Measurements from ENCODE around the gene KCTD13. TPM values are rescaled to one million over a fixed set of nuclear protein-coding genes. Genes with fewer than 3 reads are reported as not detected.
"Not testable (repeated sequence)": the region's sequence is repeated elsewhere in the genome, so short reads cannot be mapped to it uniquely, and the experiment has no call there.

KCTD13 gene
- total RNA-seq, 2 experiments from 2014 or later, result 44.6 to 48.4 TPM

DNA sequence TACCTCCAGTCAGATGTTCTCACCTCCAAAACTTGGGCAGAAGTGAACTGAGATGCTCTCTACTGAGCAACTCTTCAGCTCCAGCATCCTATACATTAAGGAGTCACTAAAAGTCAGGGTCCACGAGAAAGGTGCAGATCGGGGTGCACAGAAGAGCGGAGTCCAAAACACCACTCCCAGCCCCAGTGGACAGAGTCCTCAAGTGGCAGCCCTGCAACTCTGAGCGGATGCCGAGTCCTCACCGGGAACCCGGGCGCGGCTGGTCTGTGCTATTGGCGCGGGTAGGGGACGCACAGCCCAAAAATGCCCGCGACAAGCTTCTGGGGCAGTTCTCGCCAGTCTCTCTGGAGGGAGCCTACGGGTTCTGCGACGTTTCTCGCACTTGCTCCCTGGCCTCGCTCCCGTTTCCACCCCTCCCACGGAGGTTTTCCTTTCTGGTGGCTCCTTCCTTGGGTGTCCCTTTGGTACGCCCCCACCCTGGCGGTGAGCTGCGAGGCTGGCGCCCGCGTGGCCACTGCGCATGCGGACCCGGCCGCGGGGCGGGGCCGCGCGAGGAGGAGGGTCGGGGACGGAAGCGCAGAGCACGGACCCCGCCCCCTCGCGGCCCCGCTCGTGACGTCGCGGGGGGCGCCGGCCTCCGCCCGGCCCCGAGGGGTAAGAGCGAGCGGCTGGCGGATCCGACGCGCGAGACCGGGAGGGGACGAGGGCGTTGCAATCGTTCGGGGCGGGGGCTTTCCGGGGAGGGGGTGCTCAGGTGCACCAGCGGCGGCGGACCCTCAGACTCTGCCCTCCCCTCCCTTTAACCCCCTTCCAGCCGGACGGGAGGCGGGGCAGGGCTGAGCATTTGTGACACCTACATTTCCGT lies 35.7 kb upstream of the KCTD13 start, which contains the start of gene TMEM219:
TMEM219 (plus strand) TSS at position 601 of the 865 bp plus-strand sequence. CDS start 1,065 bp downstream, outside the sequence.
- Mint-ChIP-seq H3K27ac (peak within 1 kb of the TSS; percentile 86), H3K9me3 (ENCODE audit: low read depth) (no peaks in the 10 kb centered on the region), H3K27me3 (no peaks in the 10 kb centered on the region), H3K4me1 (peaks cover 26% of the 10 kb centered on the region), H3K36me3 (peaks cover 12% of the 10 kb centered on the region), H3K4me3 (peak within 1 kb of the TSS; percentile 88)
- DNase-seq (peak; percentile 94), ATAC-seq (peak; percentile 95)
- CTCF ChIA-PET, result interaction anchor here (0.8 to 3.2 kb wide), 14 partner anchors 8 to 270 kb away, joined by 3 to 31 read pairs (median 4); partner anchors contain the start of genes HIRIP3, INO80E, KCTD13 and PAGR1

DNA sequence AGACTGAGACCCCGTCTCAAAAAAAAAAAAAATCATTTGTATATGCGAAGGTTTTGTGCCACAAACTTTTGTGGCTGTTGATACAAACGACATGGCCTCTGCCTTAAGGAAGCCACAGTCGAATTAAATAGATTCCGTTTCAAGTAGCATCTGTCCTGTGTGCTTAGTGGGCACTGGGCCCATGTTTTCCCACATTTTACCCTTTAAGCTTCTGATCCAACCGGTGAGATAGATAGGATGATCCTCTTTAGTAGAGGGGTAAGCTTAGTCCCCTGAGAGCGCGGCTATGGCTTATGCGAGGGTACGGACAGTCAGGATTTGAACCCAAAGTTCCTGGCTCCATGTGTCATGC lies 35.1 kb upstream of the KCTD13 start:
- peak overlapping the region; percentile 88 for H3K4me3 Mint-ChIP-seq
- peaks cover 11% of the 10 kb centered on the region for H3K36me3 Mint-ChIP-seq
- peaks cover 26% of the 10 kb centered on the region for H3K4me1 Mint-ChIP-seq
- H3K27ac Mint-ChIP-seq, result peak overlapping the region; percentile 85
- no peak for DNase-seq
- ATAC-seq, result no peak
- CTCF ChIA-PET, result interaction anchor here (0.9 to 3.2 kb wide), 12 partner anchors 9 to 270 kb away, joined by 3 to 31 read pairs (median 4); partner anchors contain the start of genes HIRIP3, INO80E, KCTD13 and PAGR1
- no peaks in the 10 kb centered on the region for H3K9me3 Mint-ChIP-seq (ENCODE audit: low read depth)
- no peaks in the 10 kb centered on the region for H3K27me3 Mint-ChIP-seq

DNA sequence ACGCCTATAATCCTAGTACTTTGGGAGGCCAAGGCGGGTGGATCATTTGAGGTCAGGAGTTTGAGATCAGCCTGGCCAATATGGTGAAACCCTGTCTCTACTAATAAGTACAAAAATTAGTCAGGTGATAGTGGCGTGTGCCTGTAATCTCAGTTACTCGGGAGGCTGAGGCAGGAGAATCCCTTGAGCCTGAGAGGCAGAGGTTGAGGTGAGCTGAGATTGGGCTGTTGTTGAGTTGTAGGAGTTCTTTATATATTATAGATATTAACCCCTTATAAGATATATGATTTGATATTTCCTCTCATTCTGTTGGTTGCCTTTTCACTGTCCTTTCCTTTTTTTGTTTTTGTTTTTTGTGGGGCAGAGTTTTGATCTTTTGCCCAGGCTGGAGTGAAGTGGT lies 33.8 kb upstream of the KCTD13 start:
- DNase-seq; H3K36me3 Mint-ChIP-seq; H3K9me3 Mint-ChIP-seq (ENCODE audit: low read depth); H3K4me3 Mint-ChIP-seq; H3K27me3 Mint-ChIP-seq; ATAC-seq; H3K27ac Mint-ChIP-seq: not testable (repeated sequence)
- H3K4me1 Mint-ChIP-seq, result peaks cover 22% of the 10 kb centered on the region
- CTCF ChIA-PET, result interaction anchor here (1.3 to 3.2 kb wide), 3 partner anchors 33 to 51 kb away, joined by 3 to 17 read pairs (median 7); partner anchors contain the start of genes HIRIP3, INO80E and KCTD13

DNA sequence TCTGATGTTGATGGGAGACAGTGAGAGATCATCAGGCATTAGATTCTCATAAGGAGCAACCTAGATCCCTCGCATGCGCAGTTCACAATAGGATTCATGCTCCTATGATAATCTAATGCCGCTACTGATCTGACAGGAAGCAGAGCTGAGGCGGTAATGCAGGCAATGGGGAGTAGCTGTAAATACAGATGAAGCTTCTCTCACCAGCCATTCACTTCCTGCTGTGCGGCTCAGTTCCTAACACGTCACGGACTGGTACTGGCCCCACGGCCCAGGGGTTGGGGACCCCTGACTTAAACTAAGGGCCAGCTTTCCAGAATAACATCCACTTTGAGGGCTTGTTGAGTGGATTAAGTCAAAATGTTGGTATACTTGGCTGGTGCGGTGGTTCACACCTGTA lies 33.3 kb upstream of the KCTD13 start:
- Mint-ChIP-seq H3K27me3 (peaks cover 3% of the 10 kb centered on the region), H3K27ac (no peak overlapping the region), H3K4me1 (peaks cover 20% of the 10 kb centered on the region), H3K36me3 (peaks cover 3% of the 10 kb centered on the region), H3K4me3 (no peak overlapping the region), H3K9me3 (ENCODE audit: low read depth) (no peaks in the 10 kb centered on the region)
- ATAC-seq (no peak), DNase-seq (no peak)
- CTCF ChIA-PET, result interaction anchor here (1.3 kb wide), 1 partner anchor 50 kb away, joined by 3 read pairs; no protein-coding TSS in a partner anchor

DNA sequence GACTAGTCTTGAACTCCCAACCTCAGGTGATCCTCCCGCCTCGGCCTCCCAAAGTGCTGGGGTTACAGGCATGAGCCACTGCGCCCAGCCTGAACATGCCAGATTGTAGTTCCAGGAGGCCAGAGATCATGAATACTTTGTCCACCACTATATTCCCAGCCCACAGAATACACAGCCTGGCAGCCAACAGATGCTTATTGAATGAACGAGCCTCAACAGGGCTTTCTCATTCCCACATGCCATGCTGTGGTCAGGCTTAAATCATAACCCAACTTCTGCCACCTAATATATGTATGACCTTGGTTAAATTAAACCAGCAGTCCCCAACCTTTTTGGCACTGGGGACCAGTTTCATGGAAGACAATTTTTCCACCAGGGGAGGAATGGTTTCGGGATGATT lies 32.7 kb upstream of the KCTD13 start:
- ATAC-seq (no peak), DNase-seq (no peak)
- H3K27me3 Mint-ChIP-seq, result peaks cover 5% of the 10 kb centered on the region
- no peak overlapping the region for H3K27ac Mint-ChIP-seq
- H3K4me3 Mint-ChIP-seq, result no peak overlapping the region
- CTCF ChIA-PET, result interaction anchor here (1.3 kb wide), 1 partner anchor 50 kb away, joined by 3 read pairs; no protein-coding TSS in a partner anchor
- peaks cover 20% of the 10 kb centered on the region for H3K4me1 Mint-ChIP-seq
- no peaks in the 10 kb centered on the region for H3K9me3 Mint-ChIP-seq (ENCODE audit: low read depth)
- H3K36me3 Mint-ChIP-seq, result peaks cover 3% of the 10 kb centered on the region

DNA sequence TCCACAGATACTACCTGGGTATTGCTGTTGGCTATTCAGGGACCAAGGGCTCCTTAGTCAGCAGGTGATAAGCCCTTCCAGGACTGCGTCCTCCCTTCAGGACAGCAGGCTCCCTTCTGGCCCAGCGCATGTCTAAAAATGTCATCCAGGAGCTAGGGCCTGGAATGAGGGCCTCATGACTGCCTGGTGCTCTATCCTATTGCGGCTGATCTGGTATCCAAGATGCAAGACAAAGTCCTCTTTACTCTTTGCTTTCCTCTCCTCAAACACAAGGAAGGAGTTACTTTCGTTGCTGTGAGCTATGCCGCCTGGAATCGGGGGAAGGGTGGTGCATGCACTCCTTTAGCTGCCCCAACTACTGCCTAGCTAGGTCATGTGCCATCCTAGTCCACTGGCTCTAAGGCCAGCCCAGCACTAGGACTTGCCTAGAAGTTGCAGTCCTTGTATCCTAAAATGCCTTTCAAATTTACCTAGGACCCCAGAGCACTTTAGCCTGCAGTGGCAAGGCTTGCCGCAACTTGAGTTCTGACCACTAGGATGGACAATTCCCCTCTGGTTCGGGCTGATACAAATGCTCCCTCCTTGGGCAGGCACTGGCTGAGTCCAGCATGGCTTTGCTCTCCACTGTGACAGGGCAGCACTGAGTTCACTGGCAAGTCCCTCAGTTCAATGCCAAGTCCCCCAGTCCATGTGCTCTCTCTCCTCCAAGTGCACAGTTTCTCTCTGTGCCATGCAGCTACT lies 25.8 kb upstream of the KCTD13 start:
- Mint-ChIP-seq H3K27me3 (peaks cover 8% of the 10 kb centered on the region), H3K36me3 (no peaks in the 10 kb centered on the region), H3K27ac (no peak overlapping the region), H3K4me3 (no peak overlapping the region), H3K9me3 (ENCODE audit: low read depth) (peaks cover 2% of the 10 kb centered on the region), H3K4me1 (no peaks in the 10 kb centered on the region)
- ATAC-seq (peak; percentile 16), DNase-seq (no peak)
- CTCF ChIA-PET, result interaction anchor here (2.3 kb wide), 1 partner anchor 81 kb away, joined by 5 read pairs; no protein-coding TSS in a partner anchor

DNA sequence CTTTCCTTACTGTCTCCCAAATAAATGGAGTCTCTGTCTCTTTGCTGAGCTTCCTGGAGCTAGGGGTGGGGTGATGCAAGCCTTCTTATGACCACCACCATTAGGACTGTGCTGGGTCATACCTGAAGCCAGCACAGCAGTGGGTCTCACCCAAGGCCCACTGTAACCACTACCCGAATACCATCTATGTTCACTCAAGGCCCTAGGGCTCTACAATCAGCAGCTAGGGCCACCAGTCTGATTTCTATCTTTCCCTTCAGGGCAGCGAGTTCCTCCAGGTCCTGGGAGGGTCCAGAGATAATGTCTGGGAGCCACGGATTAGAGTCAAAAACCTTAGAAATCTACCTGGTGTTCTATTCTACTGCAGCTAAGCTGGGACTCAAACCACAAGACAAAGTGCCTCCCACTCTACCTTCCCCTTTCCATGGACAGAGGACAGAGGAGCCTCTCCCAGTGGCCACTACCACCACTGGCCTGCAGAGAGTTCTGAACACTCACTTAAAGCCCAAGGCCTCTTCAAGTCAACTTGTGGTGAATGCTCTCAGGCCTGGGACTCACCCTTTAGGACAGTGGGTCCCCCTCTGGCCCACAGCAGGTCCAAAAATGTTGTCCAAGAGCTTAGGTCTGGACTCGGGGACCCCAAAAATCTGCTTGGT lies 24.9 kb upstream of the KCTD13 start:
- peaks cover 2% of the 10 kb centered on the region for H3K9me3 Mint-ChIP-seq (ENCODE audit: low read depth)
- DNase-seq (no peak), ATAC-seq (no peak)
- no peaks in the 10 kb centered on the region for H3K36me3 Mint-ChIP-seq
- no peak overlapping the region for H3K27ac Mint-ChIP-seq
- CTCF ChIA-PET, result interaction anchor here (2.3 kb wide), 1 partner anchor 82 kb away, joined by 5 read pairs; no protein-coding TSS in a partner anchor
- H3K4me1 Mint-ChIP-seq, result no peaks in the 10 kb centered on the region
- no peak overlapping the region for H3K4me3 Mint-ChIP-seq
- peaks cover 8% of the 10 kb centered on the region for H3K27me3 Mint-ChIP-seq

DNA sequence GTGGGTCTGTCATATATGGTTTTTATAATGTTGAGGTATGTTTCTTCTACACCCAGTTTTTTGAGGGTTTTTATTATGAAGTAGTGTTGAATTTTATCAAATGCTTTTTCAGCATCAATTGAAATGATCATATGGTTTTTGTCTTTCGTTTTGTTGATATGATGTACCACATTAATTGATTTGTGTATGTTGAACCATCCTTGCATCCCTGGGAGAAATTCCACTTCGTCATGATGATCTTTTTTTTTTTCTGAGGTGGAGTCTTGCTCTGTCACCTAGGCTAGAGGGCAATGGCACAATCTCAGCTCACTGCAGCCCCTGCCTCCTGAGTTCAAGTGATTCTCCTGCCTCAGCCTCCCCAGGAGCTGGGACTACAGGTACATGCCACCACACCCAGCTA lies 21.9 kb upstream of the KCTD13 start:
- Mint-ChIP-seq H3K36me3 (no peaks in the 10 kb centered on the region), H3K4me1 (no peaks in the 10 kb centered on the region), H3K27ac (no peak overlapping the region), H3K4me3 (no peak overlapping the region), H3K9me3 (ENCODE audit: low read depth) (peaks cover 2% of the 10 kb centered on the region), H3K27me3 (peaks cover 2% of the 10 kb centered on the region)
- DNase-seq (no peak), ATAC-seq (no peak)
- CTCF ChIA-PET, result interaction anchor here (1.0 kb wide), 1 partner anchor 27 kb away, joined by 3 read pairs; no protein-coding TSS in a partner anchor

DNA sequence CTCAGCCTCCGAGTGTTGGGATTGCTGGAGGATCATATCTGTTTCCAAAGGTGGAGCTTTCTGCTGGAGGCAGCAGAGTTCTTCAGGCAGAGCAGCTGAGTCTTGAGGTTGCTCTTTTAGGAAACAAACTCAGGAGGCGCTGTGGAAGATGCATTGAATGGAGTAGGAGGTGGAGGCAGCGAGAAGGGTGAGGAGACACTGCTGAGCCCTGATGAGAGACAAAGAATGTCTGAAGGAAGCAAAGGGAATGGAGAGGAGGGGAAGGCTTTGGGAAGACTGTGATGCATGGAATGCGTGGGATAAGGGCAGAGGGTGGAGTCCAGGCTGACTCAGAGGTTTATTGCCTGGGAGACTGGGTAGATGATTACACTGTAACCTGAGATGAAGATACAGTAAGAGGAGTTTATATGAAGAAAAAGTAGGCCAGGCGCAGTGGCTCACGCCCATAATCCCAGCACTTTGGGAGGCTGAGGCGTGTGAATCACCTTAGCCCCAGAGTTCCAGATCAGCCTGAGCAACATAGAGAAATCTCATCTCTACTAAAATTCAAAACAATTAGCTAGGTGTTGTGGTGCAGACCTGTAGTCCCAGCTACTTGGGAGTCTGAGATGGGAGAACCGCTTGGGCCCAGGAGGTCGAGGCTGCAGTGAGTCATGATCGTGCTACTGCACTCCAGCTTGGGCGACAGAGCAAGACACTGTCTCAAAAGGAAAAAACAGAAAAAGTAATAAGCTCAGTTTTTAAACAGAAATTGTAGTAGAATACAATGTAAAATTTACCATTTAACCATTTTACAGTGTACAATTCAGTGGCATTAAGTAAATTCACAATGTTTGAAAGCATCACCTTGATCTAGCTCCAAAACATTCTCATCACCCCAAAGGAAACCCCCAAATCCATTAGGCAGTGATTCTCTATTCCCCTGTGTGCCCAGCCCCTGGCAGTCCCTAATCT lies 18.1 kb upstream of the KCTD13 start:
- DNase-seq (no peak), ATAC-seq (no peak)
- Mint-ChIP-seq H3K9me3 (ENCODE audit: low read depth) (no peaks in the 10 kb centered on the region), H3K27me3 (peaks cover 6% of the 10 kb centered on the region), H3K27ac (no peak overlapping the region), H3K4me3 (no peak overlapping the region), H3K4me1 (no peaks in the 10 kb centered on the region), H3K36me3 (no peaks in the 10 kb centered on the region)
- CTCF ChIA-PET, result interaction anchor here (0.8 to 1.5 kb wide), 3 partner anchors 17 to 88 kb away, joined by 3 to 4 read pairs (median 3); partner anchors contain the start of gene TMEM219

DNA sequence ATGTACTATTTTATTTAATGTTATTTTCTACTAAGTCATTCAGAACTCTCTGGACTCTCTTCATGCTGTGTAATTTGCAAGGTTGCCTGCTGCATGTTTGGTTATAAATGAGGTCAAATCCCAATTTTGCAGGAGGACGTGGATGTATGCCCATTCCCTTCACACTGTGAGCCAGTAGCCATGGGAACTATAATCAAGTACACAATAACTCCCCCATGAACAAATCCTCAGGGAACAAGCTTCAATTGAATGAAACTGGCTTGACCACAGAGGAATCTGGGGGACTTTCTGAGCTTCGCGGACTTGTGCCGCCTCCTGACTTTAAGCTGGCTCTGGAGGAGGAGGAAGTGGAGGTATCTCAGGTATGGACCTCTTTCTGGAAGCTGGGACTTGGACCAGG lies 14.6 kb upstream of the KCTD13 start:
- H3K4me3 Mint-ChIP-seq, result no peak overlapping the region
- ATAC-seq, result no peak
- H3K9me3 Mint-ChIP-seq (ENCODE audit: low read depth), result no peaks in the 10 kb centered on the region
- H3K4me1 Mint-ChIP-seq, result no peaks in the 10 kb centered on the region
- H3K36me3 Mint-ChIP-seq, result no peaks in the 10 kb centered on the region
- no peak overlapping the region for H3K27ac Mint-ChIP-seq
- CTCF ChIA-PET, result no interaction called here
- peaks cover 6% of the 10 kb centered on the region for H3K27me3 Mint-ChIP-seq
- no peak for DNase-seq

DNA sequence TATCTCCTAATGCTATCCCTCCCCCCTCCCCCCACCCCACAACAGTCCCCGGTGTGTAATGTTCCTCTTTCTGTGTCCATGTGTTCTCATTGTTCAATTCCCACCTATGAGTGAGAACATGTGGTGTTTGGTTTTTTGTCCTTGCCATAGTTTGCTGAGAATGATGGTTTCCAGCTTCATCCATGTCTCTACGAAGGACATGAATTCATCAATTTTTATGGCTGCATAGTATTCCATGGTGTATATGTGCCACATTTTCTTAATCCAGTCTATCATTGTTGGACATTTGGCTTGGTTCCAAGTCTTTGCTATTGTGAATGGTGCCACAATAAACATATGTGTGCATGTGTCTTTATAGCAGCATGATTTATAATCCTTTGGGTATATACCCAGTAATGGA lies 5.7 kb upstream of the KCTD13 start:
- H3K27me3 Mint-ChIP-seq, result peaks cover 14% of the 10 kb centered on the region
- not testable (repeated sequence) for DNase-seq; H3K4me1 Mint-ChIP-seq; H3K36me3 Mint-ChIP-seq; H3K9me3 Mint-ChIP-seq (ENCODE audit: low read depth); H3K27ac Mint-ChIP-seq; H3K4me3 Mint-ChIP-seq; ATAC-seq
- CTCF ChIA-PET, result interaction anchor here (0.6 kb wide), 1 partner anchor 27 kb away, joined by 3 read pairs; no protein-coding TSS in a partner anchor
